Measurements from ENCODE around the gene EMP1. TPM values are rescaled to one million over a fixed set of nuclear protein-coding genes. Genes with fewer than 3 reads are reported as not detected.

The EMP1 gene
- total and polyA plus RNA-seq, 9 donors, result 21.3 to 116 (median 64.1) TPM

GRCh38 chr12:13203034-13203922 is 6.8 kb downstream of the EMP1 start:
- TF ChIP-seq, protein P1, sequence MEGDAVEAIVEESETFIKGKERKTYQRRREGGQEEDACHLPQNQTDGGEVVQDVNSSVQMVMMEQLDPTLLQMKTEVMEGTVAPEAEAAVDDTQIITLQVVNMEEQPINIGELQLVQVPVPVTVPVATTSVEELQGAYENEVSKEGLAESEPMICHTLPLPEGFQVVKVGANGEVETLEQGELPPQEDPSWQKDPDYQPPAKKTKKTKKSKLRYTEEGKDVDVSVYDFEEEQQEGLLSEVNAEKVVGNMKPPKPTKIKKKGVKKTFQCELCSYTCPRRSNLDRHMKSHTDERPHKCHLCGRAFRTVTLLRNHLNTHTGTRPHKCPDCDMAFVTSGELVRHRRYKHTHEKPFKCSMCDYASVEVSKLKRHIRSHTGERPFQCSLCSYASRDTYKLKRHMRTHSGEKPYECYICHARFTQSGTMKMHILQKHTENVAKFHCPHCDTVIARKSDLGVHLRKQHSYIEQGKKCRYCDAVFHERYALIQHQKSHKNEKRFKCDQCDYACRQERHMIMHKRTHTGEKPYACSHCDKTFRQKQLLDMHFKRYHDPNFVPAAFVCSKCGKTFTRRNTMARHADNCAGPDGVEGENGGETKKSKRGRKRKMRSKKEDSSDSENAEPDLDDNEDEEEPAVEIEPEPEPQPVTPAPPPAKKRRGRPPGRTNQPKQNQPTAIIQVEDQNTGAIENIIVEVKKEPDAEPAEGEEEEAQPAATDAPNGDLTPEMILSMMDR (IDR thresholded peaks at IDR 0.05), result no peak
- TF ChIP-seq EP300 (IDR thresholded peaks at IDR 0.05) (no peak), POLR2A (IDR thresholded peaks at IDR 0.05) (no peak)
- peak in 2 of 5 donors; percentile 41 for DNase-seq
- intact Hi-C loops (cut with DNase I), result loop anchor here in 3 of 4 donors (10.0 kb wide), 3 partner anchors 178 to 288 kb away; partner anchors contain the start of gene HEBP1 (in 1 of the 3)
- Histone ChIP-seq H3K4me1 (ENCODE audit: insufficient read depth) (peaks cover 2% of the 10 kb centered on the region), H3K27me3 (no peaks in the 10 kb centered on the region), H3K27ac (no peak overlapping the region), H3K36me3 (no peaks in the 10 kb centered on the region), H3K4me3 (no peak overlapping the region), H3K9me3 (no peaks in the 10 kb centered on the region)
- 51 to 66% (median 65%) methylated on average over 16 of the region's 16 CpGs for WGBS, 3 donors

DNA sequence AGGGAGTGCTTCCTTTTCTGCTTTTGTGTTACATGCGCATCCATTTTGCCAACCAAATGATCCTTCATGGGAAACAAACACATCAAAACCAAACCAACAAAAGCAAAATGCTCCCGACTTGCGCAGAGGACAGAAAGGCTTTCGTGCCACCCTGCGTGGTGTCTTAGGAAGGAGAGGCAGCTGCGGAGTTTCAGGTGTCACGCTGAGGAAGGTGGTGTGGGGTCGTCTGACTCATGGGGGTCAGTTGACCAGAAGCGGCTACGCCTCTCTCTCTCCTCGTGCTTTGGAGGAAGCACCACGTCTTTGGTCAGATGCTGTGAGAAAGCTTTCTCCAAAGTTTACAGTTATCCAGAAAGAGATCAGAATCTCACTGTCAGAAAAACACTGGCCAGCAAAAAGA is 7.9 kb downstream of the EMP1 start:
- peaks cover 2% of the 10 kb centered on the region for H3K4me1 ChIP-seq (ENCODE audit: insufficient read depth)

GRCh38 chr12:13205809-13206559 is 9.5 kb downstream of the EMP1 start:
- DNase-seq, result no peak
- Histone ChIP-seq H3K27me3 (no peaks in the 10 kb centered on the region), H3K9me3 (no peaks in the 10 kb centered on the region), H3K27ac (no peak overlapping the region), H3K4me3 (no peak overlapping the region), H3K4me1 (ENCODE audit: insufficient read depth) (peaks cover 5% of the 10 kb centered on the region), H3K36me3 (no peaks in the 10 kb centered on the region)
- TF ChIP-seq, protein P1 (IDR thresholded peaks at IDR 0.05), result no peak
- TF ChIP-seq POLR2A (IDR thresholded peaks at IDR 0.05) (no peak), EP300 (IDR thresholded peaks at IDR 0.05) (no peak)
- WGBS, 3 donors, result 49 to 66% (median 60%) methylated on average over 3 of the region's 3 CpGs
- intact Hi-C loops (cut with DNase I), result loop anchor here in 3 of 4 donors (5.0 to 10.0 kb wide), 5 partner anchors 109 to 291 kb away; partner anchors contain the start of gene HEBP1 (in 1 of the 3)

More for the DNA sequence above, 7.9 kb downstream of the EMP1 start:
- no peak overlapping the region for H3K4me3 ChIP-seq
- no peak for TF ChIP-seq POLR2A (IDR thresholded peaks at IDR 0.05)
- TF ChIP-seq, protein P1 (IDR thresholded peaks at IDR 0.05), result no peak
- no peak for TF ChIP-seq EP300 (IDR thresholded peaks at IDR 0.05)
- no peak overlapping the region for H3K27ac ChIP-seq
- H3K9me3 ChIP-seq, result no peaks in the 10 kb centered on the region
- intact Hi-C loops (cut with DNase I), result loop anchor here in 3 of 4 donors (10.0 kb wide), 3 partner anchors 180 to 290 kb away; partner anchors contain the start of gene HEBP1 (in 1 of the 3)
- H3K36me3 ChIP-seq, result no peaks in the 10 kb centered on the region
- 71 to 74% (median 71%) methylated on average over 12 of the region's 12 CpGs for WGBS, 3 donors
- DNase-seq, result no peak
- no peaks in the 10 kb centered on the region for H3K27me3 ChIP-seq

DNA sequence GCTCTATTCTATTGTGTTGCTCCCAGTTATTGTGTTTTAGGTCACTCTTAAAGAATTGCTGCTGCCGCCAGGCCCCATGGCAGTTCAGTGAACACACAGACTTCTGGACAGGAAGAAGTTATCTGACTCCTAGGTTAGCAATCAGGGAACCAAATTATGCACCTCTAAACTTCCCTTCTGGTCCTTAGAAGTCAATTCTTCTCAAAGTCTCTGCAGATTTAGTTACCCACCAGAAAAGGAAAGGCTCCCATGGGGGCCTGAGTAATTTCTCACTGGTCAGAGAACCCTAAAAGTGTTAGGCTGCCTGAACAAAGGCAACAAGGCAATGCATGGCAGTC is 10.0 kb downstream of the EMP1 start:
- H3K4me3 ChIP-seq, result no peak overlapping the region
- H3K27me3 ChIP-seq, result no peaks in the 10 kb centered on the region
- H3K9me3 ChIP-seq, result no peaks in the 10 kb centered on the region
- peaks cover 5% of the 10 kb centered on the region for H3K4me1 ChIP-seq (ENCODE audit: insufficient read depth)
- H3K36me3 ChIP-seq, result no peaks in the 10 kb centered on the region
- 70 to 91% (median 78%) methylated on average over 1 of the region's 1 CpG for WGBS, 3 donors
- no peak for DNase-seq
- intact Hi-C loops (cut with DNase I), result loop anchor here in 3 of 4 donors (5.0 to 10.0 kb wide), 5 partner anchors 109 to 292 kb away; partner anchors contain the start of gene HEBP1 (in 1 of the 3)
- TF ChIP-seq EP300 (IDR thresholded peaks at IDR 0.05) (no peak), POLR2A (IDR thresholded peaks at IDR 0.05) (no peak)
- TF ChIP-seq, protein P1 (IDR thresholded peaks at IDR 0.05), result no peak
- H3K27ac ChIP-seq, result no peak overlapping the region

All from ovary (tissue), 9 donors.